H1 (cell line): ENCODE data around the gene ADGRG1. TPM values are rescaled to one million over a fixed set of nuclear protein-coding genes. Genes with fewer than 3 reads are reported as not detected.

ENCODE experiments used
- ATF3 ChIP-seq: IDR thresholded peaks from 2 replicates; pipeline ENCODE4 v1.6.1; 2011; ENCODE audit warnings: low read depth, mild to moderate bottlenecking, low read length; ENCODE audit not compliant: insufficient read depth
- CTBP2 ChIP-seq: IDR thresholded peaks from 2 replicates; pipeline ENCODE4 v1.7.0; 2011; ENCODE audit warnings: borderline replicate concordance, mild to moderate bottlenecking, moderate library complexity, mixed read lengths, low read length; ENCODE audit not compliant: insufficient read depth, insufficient read length
- GABPA ChIP-seq: IDR thresholded peaks from 2 replicates; pipeline ENCODE4 v1.6.1; 2011; ENCODE audit warnings: mild to moderate bottlenecking, low read length, moderate library complexity, borderline replicate concordance; ENCODE audit not compliant: insufficient read depth
- GTF2F1 ChIP-seq: IDR thresholded peaks from 2 replicates; pipeline ENCODE4 v1.6.1; 2012; ENCODE audit warnings: low read depth, low read length, improper control_type of control experiment, borderline replicate concordance
- NANOG ChIP-seq: IDR thresholded peaks from 2 replicates; pipeline ENCODE4 v1.6.1; 2011; ENCODE audit warnings: low read length, low read depth, mild to moderate bottlenecking, inconsistent platforms; ENCODE audit not compliant: insufficient read depth, poor library complexity, severe bottlenecking
- RAD21 ChIP-seq, 2 experiments: IDR thresholded peaks in 1 of 2; conservative IDR thresholded peaks in 1 of 2; 2 replicates each; pipeline ENCODE4 v1.6.1; 2011; ENCODE audit warnings: low read depth in 2 of 2, low read length in 2 of 2, improper control_type of control experiment in 1 of 2, inconsistent platforms in 1 of 2, mild to moderate bottlenecking in 1 of 2, moderate library complexity in 1 of 2
- polyA plus RNA-seq, 7 experiments: library from polyadenylated mRNA; depleted of rRNA in 3 of 7; stranded (reverse) in 5 of 7; unstranded in 2 of 7; fragments of >200 nt in 5 of 7; fragments of 200-250 nt in 2 of 7; gene quantifications; 1 replicate in 5 of 7; 2 replicates in 1 of 7; 4 replicates in 1 of 7; pipeline versions ENCODE4 v1.2.1 to v1.2.3, GENCODE V29; 2011 to 2013; ENCODE audit warnings: missing spikeins in 2 of 7, mixed read lengths in 2 of 7
- total RNA-seq: library from RNA; stranded (reverse); fragmentation: NEBNext Ultra II Directional; extraction: Animal tissue kit (Norgen Biotek cat#: 25700); gene quantifications from 2 replicates; pipeline ENCODE4 v1.2.1, GENCODE V29; 2021

The ADGRG1 gene
- total and polyA plus RNA-seq, 2 of the 8 experiments (the other 6 are each of a cell fraction or from before 2014, with no cell fraction given): 1.3 to 2.6 TPM

GRCh38 chr16:57707331-57707730 is 78.9 kb downstream of the ADGRG1 start (continued):
- TF ChIP-seq ATF3 (no peak), RAD21 (IDR thresholded peaks at IDR 0.05 in 1 of 2, conservative IDR thresholded peaks at IDR 0.05 in 1 of 2; ENCODE audit: low read depth in 2 of 2, low read length in 2 of 2) (no peak), GABPA (no peak), NANOG (no peak), CTBP2 (no peak), GTF2F1 (no peak)
